ENCODE data around the gene NCR2. TPM values are rescaled to one million over a fixed set of nuclear protein-coding genes. Genes with fewer than 3 reads are reported as not detected.

NCR2 gene
- total RNA-seq, 1 donor from 2014 or later, result not detected

DNA sequence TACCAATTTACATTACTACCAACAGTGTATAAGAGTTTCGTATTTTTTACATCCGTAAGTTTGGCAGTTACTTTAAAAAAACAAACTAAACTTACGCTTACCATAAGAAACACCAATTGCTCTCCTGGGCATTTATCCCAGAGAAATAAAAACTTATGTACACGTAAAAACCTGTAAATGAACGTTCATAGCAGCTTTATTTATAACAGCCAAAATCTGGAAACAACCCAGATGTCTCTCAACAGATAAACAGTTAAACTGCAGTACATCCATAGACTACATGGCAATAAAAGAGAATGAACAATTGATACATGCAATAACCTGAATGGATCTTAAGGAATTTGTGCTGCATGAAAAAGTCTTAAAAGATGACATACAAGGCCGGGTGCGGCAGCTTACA lies 30.7 kb downstream of the NCR2 start:
- no peak overlapping the region for H3K4me3 ChIP-seq
- TF ChIP-seq, protein P1, sequence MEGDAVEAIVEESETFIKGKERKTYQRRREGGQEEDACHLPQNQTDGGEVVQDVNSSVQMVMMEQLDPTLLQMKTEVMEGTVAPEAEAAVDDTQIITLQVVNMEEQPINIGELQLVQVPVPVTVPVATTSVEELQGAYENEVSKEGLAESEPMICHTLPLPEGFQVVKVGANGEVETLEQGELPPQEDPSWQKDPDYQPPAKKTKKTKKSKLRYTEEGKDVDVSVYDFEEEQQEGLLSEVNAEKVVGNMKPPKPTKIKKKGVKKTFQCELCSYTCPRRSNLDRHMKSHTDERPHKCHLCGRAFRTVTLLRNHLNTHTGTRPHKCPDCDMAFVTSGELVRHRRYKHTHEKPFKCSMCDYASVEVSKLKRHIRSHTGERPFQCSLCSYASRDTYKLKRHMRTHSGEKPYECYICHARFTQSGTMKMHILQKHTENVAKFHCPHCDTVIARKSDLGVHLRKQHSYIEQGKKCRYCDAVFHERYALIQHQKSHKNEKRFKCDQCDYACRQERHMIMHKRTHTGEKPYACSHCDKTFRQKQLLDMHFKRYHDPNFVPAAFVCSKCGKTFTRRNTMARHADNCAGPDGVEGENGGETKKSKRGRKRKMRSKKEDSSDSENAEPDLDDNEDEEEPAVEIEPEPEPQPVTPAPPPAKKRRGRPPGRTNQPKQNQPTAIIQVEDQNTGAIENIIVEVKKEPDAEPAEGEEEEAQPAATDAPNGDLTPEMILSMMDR (IDR thresholded peaks at IDR 0.05), result no peak
- intact Hi-C loops (cut with DNase I), result no loop called here
- peaks cover 4% of the 10 kb centered on the region for H3K27me3 ChIP-seq
- no peaks in the 10 kb centered on the region for H3K4me1 ChIP-seq
- H3K27ac ChIP-seq, result no peak overlapping the region
- H3K9me3 ChIP-seq, result peaks cover 0 to 9% of the 10 kb centered on the region in 2 donors
- no peak for DNase-seq (ENCODE audit: low spot score in 2 of 2)
- no peaks in the 10 kb centered on the region for H3K36me3 ChIP-seq

DNA sequence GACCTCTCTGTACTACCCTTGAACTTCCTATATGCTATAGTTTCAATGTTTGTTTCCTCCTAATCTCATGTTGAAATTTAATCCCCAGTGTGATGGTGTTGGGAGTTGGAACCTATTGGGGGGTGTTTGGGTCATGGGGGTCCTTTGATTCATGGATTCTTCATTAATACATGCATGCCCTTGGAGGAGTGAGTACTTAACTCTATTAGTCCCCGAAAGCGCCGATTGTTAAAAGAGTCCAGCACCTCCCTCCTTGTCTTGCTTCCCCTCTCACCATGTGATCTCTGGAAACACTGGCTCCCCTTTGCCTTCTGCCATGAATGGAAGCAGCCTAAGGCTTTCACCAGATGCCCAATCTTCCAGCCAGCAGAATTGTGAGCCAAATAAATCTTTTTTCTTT lies 31.7 kb downstream of the NCR2 start:
- H3K4me1 ChIP-seq, result peaks cover 0 to 2% of the 10 kb centered on the region in 2 donors
- peaks cover 4% of the 10 kb centered on the region for H3K27me3 ChIP-seq
- H3K27ac ChIP-seq, result no peak overlapping the region
- no peak overlapping the region for H3K4me3 ChIP-seq
- DNase-seq (ENCODE audit: low spot score in 2 of 2), result no peak
- intact Hi-C loops (cut with DNase I), result no loop called here
- H3K36me3 ChIP-seq, result no peaks in the 10 kb centered on the region
- H3K9me3 ChIP-seq, result peaks cover 0 to 1% of the 10 kb centered on the region in 2 donors
- TF ChIP-seq, protein P1 (IDR thresholded peaks at IDR 0.05), result no peak

DNA sequence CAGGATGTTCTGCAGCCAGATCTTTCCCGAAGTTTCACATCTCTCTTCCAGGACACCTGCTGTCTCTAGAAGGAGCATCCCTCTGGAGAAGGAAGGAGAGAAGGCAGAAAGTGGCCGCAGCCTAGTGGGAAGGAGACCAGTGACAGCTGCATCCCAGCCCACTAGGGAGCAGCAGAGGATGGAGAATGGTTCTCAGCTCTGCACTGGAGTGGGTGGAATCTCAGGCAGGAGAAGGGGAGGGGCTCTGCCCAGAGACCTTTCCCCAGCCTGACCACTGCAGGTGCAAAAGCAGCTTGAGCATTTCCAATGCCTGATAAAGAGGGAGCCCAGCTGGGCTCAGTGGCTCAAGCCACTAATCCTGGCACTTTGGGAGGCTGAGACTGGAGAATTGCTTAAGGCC lies 32.3 kb downstream of the NCR2 start:
- peaks cover 5% of the 10 kb centered on the region for H3K27me3 ChIP-seq
- intact Hi-C loops (cut with DNase I), result loop anchor here (2.0 kb wide), 1 partner anchor 57 kb away; no protein-coding TSS in a partner anchor
- no peak overlapping the region for H3K27ac ChIP-seq
- H3K4me3 ChIP-seq, result no peak overlapping the region
- no peak for DNase-seq (ENCODE audit: low spot score in 2 of 2)
- no peaks in the 10 kb centered on the region for H3K36me3 ChIP-seq
- no peaks in the 10 kb centered on the region for H3K9me3 ChIP-seq
- peaks cover 3 to 5% of the 10 kb centered on the region in 2 donors for H3K4me1 ChIP-seq
- TF ChIP-seq, protein P1 (IDR thresholded peaks at IDR 0.05), result peak in 2 of 3 experiments; percentile 18 to 34

DNA sequence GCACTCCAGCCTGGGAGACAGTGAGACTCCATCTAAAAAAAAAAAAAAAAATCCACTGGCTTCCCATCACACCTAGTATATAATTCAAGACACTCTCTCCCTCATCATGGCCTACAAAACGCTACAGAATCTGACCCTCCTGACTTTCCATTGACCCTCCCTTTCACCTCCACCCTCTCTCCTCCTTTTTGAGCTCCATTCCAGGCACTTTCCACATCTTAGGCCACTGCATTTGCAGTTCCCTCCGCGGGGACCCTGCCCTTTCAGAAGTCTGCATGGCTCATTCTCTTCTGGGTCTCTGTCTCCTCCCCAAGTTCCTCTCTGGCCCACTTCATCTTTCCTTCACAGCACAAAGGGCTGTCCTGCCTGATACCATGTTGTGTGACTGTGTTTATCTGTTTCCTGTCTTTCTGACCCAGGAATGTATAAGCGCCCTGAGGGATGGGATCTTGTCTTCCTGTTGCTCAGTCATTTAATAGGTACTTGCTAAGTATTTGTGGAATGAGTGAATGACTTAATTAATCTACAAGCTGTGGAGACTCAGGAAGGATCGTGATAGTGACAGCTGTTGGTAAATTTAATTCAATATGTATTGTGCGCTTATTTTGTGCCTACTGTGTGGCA lies 35.2 kb downstream of the NCR2 start:
- no peaks in the 10 kb centered on the region for H3K9me3 ChIP-seq
- H3K4me3 ChIP-seq, result no peak overlapping the region
- H3K27ac ChIP-seq, result no peak overlapping the region
- peaks cover 25% of the 10 kb centered on the region for H3K27me3 ChIP-seq
- intact Hi-C loops (cut with DNase I), result no loop called here
- TF ChIP-seq, protein P1 (IDR thresholded peaks at IDR 0.05), result no peak
- H3K4me1 ChIP-seq, result peaks cover 9 to 23% of the 10 kb centered on the region in 2 donors
- no peaks in the 10 kb centered on the region for H3K36me3 ChIP-seq
- no peak for DNase-seq (ENCODE audit: low spot score in 2 of 2)

DNA sequence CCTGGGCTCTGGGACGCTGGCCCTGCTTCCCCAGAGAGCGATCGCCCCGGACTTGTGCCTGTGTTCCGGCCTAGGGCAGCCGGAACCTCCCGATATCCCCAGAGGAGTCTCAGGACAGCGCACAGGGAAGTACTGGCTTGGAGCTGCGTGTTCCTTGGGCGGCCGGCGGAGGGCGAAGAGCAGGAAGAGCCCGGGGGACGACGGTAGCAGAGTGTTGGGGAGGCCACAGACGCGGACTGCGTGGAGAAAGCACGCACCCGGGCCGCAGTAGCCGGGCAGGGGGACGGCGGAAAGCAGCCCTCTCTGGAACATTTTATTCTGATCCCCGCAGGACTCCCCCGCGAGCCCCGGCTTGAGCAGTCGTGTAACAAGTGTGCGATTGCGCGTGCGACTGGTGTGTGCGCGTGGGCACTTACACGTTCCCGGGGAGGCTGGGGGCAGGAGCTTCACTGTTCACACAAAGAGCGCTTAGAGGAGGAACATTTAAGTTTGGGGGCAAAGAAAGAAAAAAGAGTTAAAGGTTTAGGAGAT lies 36.1 kb downstream of the NCR2 start:
- DNase-seq (ENCODE audit: low spot score in 2 of 2), result no peak
- Histone ChIP-seq H3K27ac (no peak overlapping the region), H3K27me3 (peaks cover 29% of the 10 kb centered on the region), H3K36me3 (no peaks in the 10 kb centered on the region), H3K4me3 (peak overlapping the region; percentile 31 to 53), H3K9me3 (no peaks in the 10 kb centered on the region), H3K4me1 (peaks cover 9 to 23% of the 10 kb centered on the region in 2 donors)
- TF ChIP-seq, protein P1 (IDR thresholded peaks at IDR 0.05), result peak in 1 of 3 experiments; percentile 28
- intact Hi-C loops (cut with DNase I), result no loop called here
